Pancreas (tissue), 10 donors: ENCODE results near the gene RAB3D. TPM values are rescaled to one million over a fixed set of nuclear protein-coding genes. Genes with fewer than 3 reads are reported as not detected.

Source experiments
- ATAC-seq, 4 donors: fragments of 200-7000 bp; cut with Tn5 transposase; one replicate each; pipeline versions ENCODE4 v1.8.0 to v1.9.1; 2020; ENCODE audit warnings: mild to moderate bottlenecking in 4 of 4, moderate library complexity in 4 of 4
- DNase-seq, 6 donors: peaks; one replicate each; pipeline ENCODE4 v3.0.0-alpha.2; 2020
- FAIRE-seq: peaks from 2 replicates; lab custom pipeline; 2012; peaks lifted over from hg19 to GRCh38; lab: Jason Lieb, UNC
- H3K27ac ChIP-seq, 4 donors: fragments of 200-600 bp; sonication (generic); 1 replicate in 3 of 4; 2 replicates in 1 of 4; pipeline versions ENCODE4 v1.5.0 to v1.8.0; 2020
- H3K27me3 ChIP-seq, 4 donors: fragments of 200-600 bp; one replicate each; pipeline ENCODE4 v1.8.0; 2021
- H3K36me3 ChIP-seq, 3 donors: fragments of 200-600 bp; sonication (generic) in 1 of 3; one replicate each; pipeline versions ENCODE4 v1.5.0 to v1.8.0; 2020 to 2021
- H3K4me1 ChIP-seq, 3 donors: fragments of 200-600 bp; one replicate each; pipeline ENCODE4 v1.8.0; 2021
- H3K4me3 ChIP-seq, 4 donors: fragments of 200-600 bp; sonication (generic) in 2 of 4; one replicate each; pipeline versions ENCODE4 v1.5.0 to v1.8.0; 2020 to 2021
- H3K9me3 ChIP-seq, 4 donors: fragments of 200-600 bp; one replicate each; pipeline ENCODE4 v1.8.0; 2021
- WGBS, 2 donors: extraction: QIAGEN DNeasy Blood & Tissue Kit; methylation state at CpG; one replicate each; pipeline ENCODE4 v1.1.7; 2013; 5-methylcytosine and 5-hydroxymethylcytosine counted together
- intact Hi-C, 3 donors: fragments of 100-400 bp; cut with DNase I; formaldehyde crosslinking; loops; one replicate each; pipeline versions ENCODE4 v1.11.1 to v1.14.2; 2022
- polyA plus RNA-seq, 2 donors: library from polyadenylated mRNA; stranded (reverse); fragments of 200-250 nt; gene quantifications; one replicate each; pipeline ENCODE4 v1.2.3, GENCODE V29; 2013
- total RNA-seq, 6 donors: library from RNA; stranded (reverse); fragmentation: NEBNext Ultra II Directional in 4 of 6; extraction: Animal tissue kit (Norgen Biotek cat#: 25700) in 4 of 6; gene quantifications; one replicate each; pipeline versions ENCODE4 v1.2.1 to v1.2.4, GENCODE V29; 2021 to 2023
- TF ChIP-seq, protein P1 (sequence below), 4 donors: fragments of 200-600 bp; sonication (generic) in 3 of 4; IDR thresholded peaks; one replicate each; pipeline versions ENCODE4 v1.5.0 to v1.8.0; 2021; ENCODE audit warnings: antibody characterized with exemption in 4 of 4
- donor health status: healthy with polysubstance abuse.
- donor health status: DM: no; HTN: no; CAD: no; lungs with moderate emphysema.
- donor health status: DM: no; HTN: no; CAD: no.
- donor health status: control.
- donor health status: control.
- donor health status: Bipolar disorder and iron deficiency.
- donor health status: DM: yes; HTN: yes; CAD: no.
- donor health status: DM: no; HTN: no; CAD: no.
- donor health status: DM: no; HTN: no; CAD: no.
- donor health status: DM: yes; HTN: yes; CAD: no.

The RAB3D gene
- total and polyA plus RNA-seq, 8 donors = 11.0 to 134 (median 92.3) TPM

DNA sequence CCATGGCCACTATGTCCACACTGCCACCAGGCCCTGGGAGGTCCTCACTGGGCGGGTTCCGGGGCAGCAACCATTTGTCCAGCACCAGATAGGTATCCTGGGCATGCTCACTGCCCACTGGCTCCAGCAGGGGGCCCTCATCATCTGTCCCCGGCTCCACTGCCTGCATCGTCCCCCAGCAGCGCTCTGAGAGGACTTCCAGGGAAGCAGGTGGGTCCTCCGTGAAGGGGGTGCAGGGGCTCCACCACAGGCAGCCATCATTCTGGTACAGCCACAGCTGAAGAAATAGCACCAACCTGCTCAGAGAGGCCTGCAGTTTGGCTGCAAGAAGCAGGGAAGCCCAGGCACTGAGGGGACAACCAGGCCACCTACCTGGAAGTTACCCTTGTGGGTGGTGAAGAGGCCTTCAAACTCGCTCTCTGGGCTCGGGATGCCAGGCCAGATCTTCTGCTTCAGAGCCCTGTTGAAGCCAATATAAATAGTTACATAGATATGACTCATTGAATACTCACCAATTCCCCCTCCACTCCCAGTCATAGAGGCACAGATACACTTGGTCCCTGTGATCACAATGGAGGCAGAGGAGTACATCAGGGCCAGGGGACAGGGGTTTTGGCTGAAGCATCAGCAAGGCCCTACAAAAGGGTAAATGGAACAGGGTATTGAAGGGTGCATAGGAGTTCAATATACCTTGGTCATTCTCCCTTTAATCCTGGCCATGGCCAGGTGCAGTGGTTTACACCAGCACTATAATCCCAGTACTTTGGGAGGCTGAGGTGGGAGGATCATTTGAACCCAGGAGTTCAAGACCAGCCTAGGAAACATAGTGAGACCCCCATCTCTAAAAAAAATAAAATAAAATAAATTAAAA is 39.1 kb upstream of the RAB3D start:
- intact Hi-C loops = no loop called here
- ATAC-seq = no peak
- no peaks in the 10 kb centered on the region for H3K9me3 ChIP-seq
- no peaks in the 10 kb centered on the region for H3K27me3 ChIP-seq
- H3K36me3 ChIP-seq = no peaks in the 10 kb centered on the region
- no peak overlapping the region for H3K4me3 ChIP-seq
- WGBS, 2 donors = 50 to 54% methylated on average over 8 of the region's 8 CpGs
- TF ChIP-seq, protein P1, sequence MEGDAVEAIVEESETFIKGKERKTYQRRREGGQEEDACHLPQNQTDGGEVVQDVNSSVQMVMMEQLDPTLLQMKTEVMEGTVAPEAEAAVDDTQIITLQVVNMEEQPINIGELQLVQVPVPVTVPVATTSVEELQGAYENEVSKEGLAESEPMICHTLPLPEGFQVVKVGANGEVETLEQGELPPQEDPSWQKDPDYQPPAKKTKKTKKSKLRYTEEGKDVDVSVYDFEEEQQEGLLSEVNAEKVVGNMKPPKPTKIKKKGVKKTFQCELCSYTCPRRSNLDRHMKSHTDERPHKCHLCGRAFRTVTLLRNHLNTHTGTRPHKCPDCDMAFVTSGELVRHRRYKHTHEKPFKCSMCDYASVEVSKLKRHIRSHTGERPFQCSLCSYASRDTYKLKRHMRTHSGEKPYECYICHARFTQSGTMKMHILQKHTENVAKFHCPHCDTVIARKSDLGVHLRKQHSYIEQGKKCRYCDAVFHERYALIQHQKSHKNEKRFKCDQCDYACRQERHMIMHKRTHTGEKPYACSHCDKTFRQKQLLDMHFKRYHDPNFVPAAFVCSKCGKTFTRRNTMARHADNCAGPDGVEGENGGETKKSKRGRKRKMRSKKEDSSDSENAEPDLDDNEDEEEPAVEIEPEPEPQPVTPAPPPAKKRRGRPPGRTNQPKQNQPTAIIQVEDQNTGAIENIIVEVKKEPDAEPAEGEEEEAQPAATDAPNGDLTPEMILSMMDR (IDR thresholded peaks at IDR 0.05) = peak in 3 of 4 donors; percentile 15 to 38 (median 37)
- no peak for FAIRE-seq
- peak in 4 of 6 donors; percentile 35 to 69 (median 54) for DNase-seq
- H3K4me1 ChIP-seq = peaks cover 4 to 33% (median 5%) of the 10 kb centered on the region in 3 donors
- peak overlapping the region in 1 of 4 donors; percentile 37 for H3K27ac ChIP-seq

DNA sequence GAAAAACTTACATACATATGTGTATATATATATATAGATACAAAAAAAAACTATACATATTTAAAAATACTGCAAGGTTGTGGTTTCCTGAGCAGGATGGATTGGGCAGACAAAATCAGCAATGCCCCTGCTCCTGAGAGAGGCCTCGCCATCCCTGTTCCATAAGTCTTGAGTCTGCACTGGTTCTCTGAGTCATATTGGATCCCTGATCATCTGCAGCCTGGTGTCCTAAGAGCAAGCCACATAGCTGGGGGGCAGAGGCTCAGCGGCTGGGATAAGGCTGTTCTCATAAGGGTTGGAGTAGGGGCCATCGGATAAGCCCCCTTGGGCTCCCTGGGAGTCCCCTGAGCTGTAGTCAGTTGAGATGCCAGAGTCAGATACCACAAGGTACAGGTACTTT is 38.3 kb upstream of the RAB3D start:
- DNase-seq (no peak), FAIRE-seq (no peak), ATAC-seq (no peak)
- H3K4me3 ChIP-seq = no peak overlapping the region
- H3K9me3 ChIP-seq = no peaks in the 10 kb centered on the region
- intact Hi-C loops = no loop called here
- H3K27me3 ChIP-seq = no peaks in the 10 kb centered on the region
- TF ChIP-seq, protein P1 (IDR thresholded peaks at IDR 0.05) = no peak
- WGBS, 2 donors = 95% methylated on average over 3 of the region's 3 CpGs
- peaks cover 4 to 33% (median 5%) of the 10 kb centered on the region in 3 donors for H3K4me1 ChIP-seq
- H3K27ac ChIP-seq = peak overlapping the region in 1 of 4 donors; percentile 12
- no peaks in the 10 kb centered on the region for H3K36me3 ChIP-seq

DNA sequence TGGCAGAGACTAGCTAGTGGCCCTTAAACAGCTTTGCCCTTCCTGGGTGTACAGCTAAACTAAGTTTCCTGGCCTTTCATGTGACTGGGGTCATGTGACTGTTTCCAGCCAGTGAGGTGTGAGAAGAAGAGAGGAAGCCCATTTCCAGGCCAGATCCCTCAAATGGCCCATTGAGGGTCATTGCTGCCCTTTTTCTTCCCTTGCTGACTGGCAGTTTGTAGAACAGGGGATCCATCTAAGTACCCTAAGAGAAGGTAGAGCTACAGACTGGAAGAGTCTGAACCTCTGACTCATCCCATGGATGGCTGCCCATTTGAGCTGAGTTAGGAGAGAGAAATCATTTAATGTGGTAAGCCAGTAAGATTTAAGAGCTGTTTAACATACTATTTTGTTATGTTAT is 37.8 kb upstream of the RAB3D start:
- H3K4me3 ChIP-seq = no peak overlapping the region
- no peak for ATAC-seq
- H3K27me3 ChIP-seq = no peaks in the 10 kb centered on the region
- H3K36me3 ChIP-seq = no peaks in the 10 kb centered on the region
- DNase-seq = no peak
- TF ChIP-seq, protein P1 (IDR thresholded peaks at IDR 0.05) = no peak
- FAIRE-seq = no peak
- H3K27ac ChIP-seq = peak overlapping the region in 1 of 4 donors; percentile 22
- H3K9me3 ChIP-seq = no peaks in the 10 kb centered on the region
- intact Hi-C loops = no loop called here
- H3K4me1 ChIP-seq = peaks cover 4 to 33% (median 5%) of the 10 kb centered on the region in 3 donors

DNA sequence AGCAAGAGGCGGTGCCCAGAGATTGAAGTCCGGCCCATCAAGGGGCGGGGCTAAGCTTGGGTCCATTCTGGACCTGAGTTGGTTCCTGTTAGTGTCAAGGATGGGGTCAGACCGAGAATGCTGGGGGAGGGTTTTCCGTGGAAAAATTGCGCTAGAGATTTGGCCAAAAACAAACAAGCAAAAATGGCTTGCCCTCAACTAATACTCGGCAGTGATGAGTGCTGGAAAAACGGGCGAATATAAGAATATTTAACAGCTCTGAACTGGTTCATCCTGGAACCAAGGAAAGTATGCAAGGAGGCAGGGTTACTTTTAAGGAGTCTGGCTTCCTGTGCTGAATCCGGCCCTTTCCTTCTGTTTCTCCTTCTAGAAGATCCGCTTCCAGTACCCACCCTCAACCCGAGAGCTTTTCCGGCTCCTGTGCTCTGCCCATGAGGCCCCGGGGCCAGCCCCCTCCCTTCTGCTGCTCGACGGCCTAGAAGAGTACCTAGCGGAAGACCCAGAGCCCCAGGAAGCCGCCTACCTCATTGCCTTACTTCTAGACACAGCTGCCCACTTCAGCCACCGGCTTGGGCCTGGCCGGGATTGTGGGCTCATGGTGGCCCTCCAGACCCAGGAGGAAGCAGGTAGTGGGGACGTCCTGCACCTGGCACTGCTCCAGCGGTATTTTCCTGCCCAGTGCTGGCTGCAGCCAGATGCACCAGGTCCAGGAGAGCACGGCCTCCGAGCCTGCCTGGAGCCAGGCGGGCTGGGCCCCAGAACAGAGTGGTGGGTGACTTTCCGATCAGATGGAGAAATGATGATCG is 35.9 kb upstream of the RAB3D start:
- H3K27ac ChIP-seq = peak overlapping the region; percentile 54 to 97 (median 69)
- peak overlapping the region; percentile 5 to 51 (median 28) for H3K4me3 ChIP-seq
- ATAC-seq (peak in 2 of 4 donors; percentile 1 to 4), FAIRE-seq (no peak), DNase-seq (peak; percentile 37 to 85 (median 64))
- WGBS, 2 donors = 15 to 17% methylated on average over 27 of the region's 27 CpGs
- no peaks in the 10 kb centered on the region for H3K27me3 ChIP-seq
- intact Hi-C loops = no loop called here
- peaks cover 4 to 31% (median 5%) of the 10 kb centered on the region in 3 donors for H3K4me1 ChIP-seq
- TF ChIP-seq, protein P1 (IDR thresholded peaks at IDR 0.05) = no peak
- no peaks in the 10 kb centered on the region for H3K36me3 ChIP-seq
- H3K9me3 ChIP-seq = no peaks in the 10 kb centered on the region
